Measurements from ENCODE around the gene SNW1. TPM values are rescaled to one million over a fixed set of nuclear protein-coding genes. Genes with fewer than 3 reads are reported as not detected.
"Not testable (repeated sequence)": the region's sequence is repeated elsewhere in the genome, so short reads cannot be mapped to it uniquely, and the experiment has no call there.

SNW1 gene
- total and polyA plus RNA-seq, 9 donors: 29.2 to 87.8 (median 69.8) TPM

DNA sequence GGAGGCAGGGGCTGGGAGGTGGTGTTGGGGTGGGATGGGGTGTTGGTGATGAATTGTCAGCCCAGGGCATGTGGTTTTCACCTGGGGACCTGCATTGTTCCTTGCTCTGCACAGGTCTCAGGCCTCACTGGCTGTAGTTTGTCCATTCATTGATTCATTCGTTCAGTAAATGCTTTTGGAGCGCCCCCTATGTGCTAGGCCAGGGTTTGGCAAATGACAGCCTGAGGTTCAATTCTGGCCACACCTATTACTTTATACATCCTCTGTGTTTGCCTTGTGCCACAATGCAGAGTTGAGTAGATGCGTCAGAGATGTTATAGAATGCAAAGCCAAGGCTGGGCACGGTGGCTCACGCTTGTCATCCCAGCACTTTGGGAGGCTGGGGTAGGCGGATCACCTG is 43.6 kb upstream of the SNW1 start:
- TF ChIP-seq, protein P1, sequence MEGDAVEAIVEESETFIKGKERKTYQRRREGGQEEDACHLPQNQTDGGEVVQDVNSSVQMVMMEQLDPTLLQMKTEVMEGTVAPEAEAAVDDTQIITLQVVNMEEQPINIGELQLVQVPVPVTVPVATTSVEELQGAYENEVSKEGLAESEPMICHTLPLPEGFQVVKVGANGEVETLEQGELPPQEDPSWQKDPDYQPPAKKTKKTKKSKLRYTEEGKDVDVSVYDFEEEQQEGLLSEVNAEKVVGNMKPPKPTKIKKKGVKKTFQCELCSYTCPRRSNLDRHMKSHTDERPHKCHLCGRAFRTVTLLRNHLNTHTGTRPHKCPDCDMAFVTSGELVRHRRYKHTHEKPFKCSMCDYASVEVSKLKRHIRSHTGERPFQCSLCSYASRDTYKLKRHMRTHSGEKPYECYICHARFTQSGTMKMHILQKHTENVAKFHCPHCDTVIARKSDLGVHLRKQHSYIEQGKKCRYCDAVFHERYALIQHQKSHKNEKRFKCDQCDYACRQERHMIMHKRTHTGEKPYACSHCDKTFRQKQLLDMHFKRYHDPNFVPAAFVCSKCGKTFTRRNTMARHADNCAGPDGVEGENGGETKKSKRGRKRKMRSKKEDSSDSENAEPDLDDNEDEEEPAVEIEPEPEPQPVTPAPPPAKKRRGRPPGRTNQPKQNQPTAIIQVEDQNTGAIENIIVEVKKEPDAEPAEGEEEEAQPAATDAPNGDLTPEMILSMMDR (IDR thresholded peaks at IDR 0.05): no peak
- TF ChIP-seq POLR2A (IDR thresholded peaks at IDR 0.05): no peak
- no peak for TF ChIP-seq EP300 (IDR thresholded peaks at IDR 0.05)
- no peaks in the 10 kb centered on the region for H3K9me3 ChIP-seq
- DNase-seq: no peak
- H3K27me3 ChIP-seq: no peaks in the 10 kb centered on the region
- no peak overlapping the region for H3K27ac ChIP-seq
- no peak overlapping the region for H3K4me3 ChIP-seq
- intact Hi-C loops (cut with DNase I): no loop called here
- H3K4me1 ChIP-seq (ENCODE audit: insufficient read depth): peaks cover 4% of the 10 kb centered on the region
- WGBS, 3 donors: 59 to 62% (median 61%) methylated on average over 6 of the region's 6 CpGs
- no peaks in the 10 kb centered on the region for H3K36me3 ChIP-seq

DNA sequence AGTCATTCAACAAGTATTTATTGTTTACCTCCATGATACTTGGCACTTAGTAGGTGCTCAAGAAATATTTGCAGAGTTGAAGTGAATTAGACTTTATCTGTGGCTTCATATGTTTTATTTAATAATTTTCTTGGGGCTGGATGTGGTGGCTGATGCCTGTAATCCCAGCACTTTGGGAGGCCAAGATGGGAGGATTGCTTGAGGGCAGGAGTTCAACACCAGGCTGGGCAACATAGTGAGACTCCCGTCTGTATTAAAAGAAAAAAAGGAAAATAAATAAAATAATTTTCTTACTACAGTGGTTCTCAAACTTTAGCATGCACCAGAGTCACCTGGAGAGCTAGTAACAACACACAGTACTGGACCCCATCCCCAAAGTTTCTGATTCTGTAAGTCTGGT is 39.9 kb upstream of the SNW1 start:
- Histone ChIP-seq H3K27ac (peak overlapping the region in 1 of 2 donors; percentile 11), H3K4me1 (ENCODE audit: insufficient read depth) (peaks cover 5% of the 10 kb centered on the region), H3K36me3 (no peaks in the 10 kb centered on the region), H3K4me3 (peak overlapping the region; percentile 92), H3K27me3 (no peaks in the 10 kb centered on the region), H3K9me3 (no peaks in the 10 kb centered on the region)
- 47 to 48% (median 47%) methylated on average over 1 of the region's 1 CpG for WGBS, 3 donors
- intact Hi-C loops (cut with DNase I): no loop called here
- TF ChIP-seq, protein P1 (IDR thresholded peaks at IDR 0.05): no peak
- TF ChIP-seq EP300 (IDR thresholded peaks at IDR 0.05) (no peak), POLR2A (IDR thresholded peaks at IDR 0.05) (no peak)
- no peak for DNase-seq

- peak within 1 kb of the TSS; percentile 11 to 77 for H3K27ac ChIP-seq
- peak within 1 kb of the TSS; percentile 92 for H3K4me3 ChIP-seq
- no peaks in the 10 kb centered on the region for H3K27me3 ChIP-seq
- H3K4me1 ChIP-seq (ENCODE audit: insufficient read depth): peaks cover 5% of the 10 kb centered on the region
- H3K36me3 ChIP-seq: no peaks in the 10 kb centered on the region
- WGBS, 3 donors: 2 to 5% (median 2%) methylated on average over 30 to 66 of the region's 66 CpGs
- intact Hi-C loops (cut with DNase I): no loop called here
- DNase-seq: peak; percentile 76 to 87 (median 81)
- no peak for TF ChIP-seq EP300 (IDR thresholded peaks at IDR 0.05)
- TF ChIP-seq, protein P1 (IDR thresholded peaks at IDR 0.05): peak in 1 of 3 donors; percentile 29
- TF ChIP-seq POLR2A (IDR thresholded peaks at IDR 0.05): no peak
- no peaks in the 10 kb centered on the region for H3K9me3 ChIP-seq
Measured at GRCh38 chr14:77799863-77800730, 39.1 kb upstream of the SNW1 start, which contains the start of gene ADCK1. ADCK1 (plus strand) TSS chr14:77800109; CDS start chr14:77818979, 18,870 bp downstream.

DNA sequence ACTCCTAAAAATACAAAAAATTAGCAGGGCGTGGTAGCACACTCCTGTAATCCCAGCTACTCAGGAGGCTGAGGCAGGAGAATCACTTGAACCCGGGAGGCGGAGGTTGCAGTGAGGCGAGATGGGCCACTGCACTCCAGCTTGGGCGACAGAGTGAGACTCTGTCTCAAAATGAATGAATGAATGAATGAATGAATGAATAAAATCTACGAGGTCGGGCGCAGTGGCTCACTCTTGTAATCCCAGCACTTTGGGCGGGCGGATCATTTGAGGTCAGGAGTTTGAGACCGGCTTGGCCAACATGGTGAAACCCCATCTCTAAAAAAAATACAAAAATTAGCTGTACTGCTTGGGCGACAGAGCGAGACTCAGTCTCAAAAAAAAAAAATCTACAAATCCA is 38.5 kb upstream of the SNW1 start:
- WGBS, 3 donors: 65 to 69% (median 65%) methylated on average over 13 of the region's 13 CpGs

DNA sequence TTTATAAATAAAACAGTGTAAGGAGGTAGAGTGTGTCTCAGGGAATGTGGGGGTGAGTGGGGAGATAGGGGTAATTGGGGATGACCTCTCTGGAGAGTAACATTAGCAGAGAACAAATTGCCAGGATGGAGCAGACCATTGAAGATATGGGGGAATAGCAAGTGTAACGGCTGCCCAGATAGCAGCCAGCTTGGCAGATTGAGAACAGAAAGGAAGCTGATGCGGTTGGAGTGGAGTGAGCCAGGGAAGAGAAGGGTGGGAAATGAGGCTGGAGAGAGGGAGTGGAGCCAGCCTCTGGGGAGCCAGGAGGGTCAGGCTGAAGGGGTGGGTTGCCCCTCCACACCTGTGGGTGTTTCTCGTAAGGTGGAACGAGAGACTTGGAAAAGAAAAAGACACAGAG is 33.4 kb upstream of the SNW1 start:
- no peak overlapping the region for H3K27ac ChIP-seq
- H3K9me3 ChIP-seq: no peaks in the 10 kb centered on the region
- no peak overlapping the region for H3K4me3 ChIP-seq
- no peaks in the 10 kb centered on the region for H3K36me3 ChIP-seq
- H3K4me1 ChIP-seq (ENCODE audit: insufficient read depth): no peaks in the 10 kb centered on the region
- WGBS, 3 donors: 70 to 73% (median 70%) methylated on average over 4 of the region's 4 CpGs
- DNase-seq: no peak
- TF ChIP-seq EP300 (IDR thresholded peaks at IDR 0.05) (no peak), POLR2A (IDR thresholded peaks at IDR 0.05) (no peak)
- TF ChIP-seq, protein P1 (IDR thresholded peaks at IDR 0.05): no peak
- no peaks in the 10 kb centered on the region for H3K27me3 ChIP-seq
- intact Hi-C loops (cut with DNase I): no loop called here

More for the DNA sequence above, 38.5 kb upstream of the SNW1 start:
- peak overlapping the region; percentile 92 for H3K4me3 ChIP-seq
- H3K27ac ChIP-seq; H3K27me3 ChIP-seq; H3K9me3 ChIP-seq; intact Hi-C loops (cut with DNase I); H3K36me3 ChIP-seq; H3K4me1 ChIP-seq (ENCODE audit: insufficient read depth): not testable (repeated sequence)
- peak in 3 of 5 donors; percentile 16 to 34 (median 30) for DNase-seq

- H3K27ac ChIP-seq; H3K9me3 ChIP-seq; intact Hi-C loops (cut with DNase I); DNase-seq; H3K27me3 ChIP-seq; H3K36me3 ChIP-seq; H3K4me3 ChIP-seq; H3K4me1 ChIP-seq (ENCODE audit: insufficient read depth): not testable (repeated sequence)
- WGBS, 3 donors: 82 to 92% (median 88%) methylated on average over 3 of the region's 3 CpGs
Measured at GRCh38 chr14:77793255-77793654, 32.3 kb upstream of the SNW1 start.
